Occipital lobe (tissue), 2 donors: ENCODE measurements around the gene RAB25. TPM values are rescaled to one million over a fixed set of nuclear protein-coding genes. Genes with fewer than 3 reads are reported as not detected.
"Not testable (repeated sequence)": the region's sequence is repeated elsewhere in the genome, so short reads cannot be mapped to it uniquely, and the experiment has no call there.

ENCODE experiments used
- DNase-seq: peaks from one replicate; lab custom pipeline; 2025; lab: John Stamatoyannopoulos, UW
- total RNA-seq: library from RNA; depleted of rRNA; stranded (reverse); fragments of >200 nt; gene quantifications from one replicate; pipeline ENCODE4 v1.2.3, GENCODE V29; 2014

RAB25 gene
- total RNA-seq, 1 donor from 2014 or later, result not detected

- peak; percentile 98 for DNase-seq
Observed at GRCh38 chr1:156054500-156055280, 6.3 kb upstream of the RAB25 start, which contains the start of gene LAMTOR2. Gene LAMTOR2, plus strand, starts transcription at chr1:156054782. Its CDS starts 108 bp downstream, at chr1:156054890.

GRCh38 chr1:156055281-156056048, 5.5 kb upstream of the RAB25 start:
- no peak for DNase-seq

- no peak for DNase-seq
Observed at GRCh38 chr1:156056326-156056849, 4.6 kb upstream of the RAB25 start.

GRCh38 chr1:156062189-156062588, 1.2 kb downstream of the RAB25 start:
- no peak for DNase-seq

GRCh38 chr1:156063997-156064285, 3.0 kb downstream of the RAB25 start:
- DNase-seq, result no peak

- no peak for DNase-seq
Observed at GRCh38 chr1:156064615-156065014, 3.7 kb downstream of the RAB25 start.

GRCh38 chr1:156065212-156065611, 4.3 kb downstream of the RAB25 start:
- DNase-seq, result peak; percentile 17

GRCh38 chr1:156065871-156066270, 4.9 kb downstream of the RAB25 start:
- no peak for DNase-seq

- no peak for DNase-seq
Observed at GRCh38 chr1:156067262-156067661, 6.3 kb downstream of the RAB25 start.

GRCh38 chr1:156069490-156070455, 8.8 kb downstream of the RAB25 start:
- no peak for DNase-seq

- DNase-seq, result no peak
Observed at GRCh38 chr1:156070548-156070947, 9.6 kb downstream of the RAB25 start.

GRCh38 chr1:156071332-156071816, 10.4 kb downstream of the RAB25 start:
- not testable (repeated sequence) for DNase-seq

- DNase-seq, result no peak
Observed at GRCh38 chr1:156072251-156072650, 11.3 kb downstream of the RAB25 start.

GRCh38 chr1:156073110-156073687, 12.2 kb downstream of the RAB25 start:
- no peak for DNase-seq

GRCh38 chr1:156073740-156074139, 12.8 kb downstream of the RAB25 start:
- no peak for DNase-seq

GRCh38 chr1:156074661-156075060, 13.7 kb downstream of the RAB25 start:
- no peak for DNase-seq

- DNase-seq, result no peak
Observed at GRCh38 chr1:156075162-156075561, 14.2 kb downstream of the RAB25 start.

GRCh38 chr1:156075775-156076204, 14.8 kb downstream of the RAB25 start:
- no peak for DNase-seq

GRCh38 chr1:156076609-156077429, 15.9 kb downstream of the RAB25 start:
- DNase-seq, result no peak

GRCh38 chr1:156077430-156077760, 16.4 kb downstream of the RAB25 start:
- DNase-seq, result no peak
